Breast epithelium (tissue), 4 donors: ENCODE data around the gene TANGO6. TPM values are rescaled to one million over a fixed set of nuclear protein-coding genes. Genes with fewer than 3 reads are reported as not detected.

Experiments used
- DNase-seq, 2 donors: peaks; one replicate each; pipeline ENCODE4 v3.0.0-alpha.2; 2019; ENCODE audit warnings: low spot score in 2 of 2
- H3K27ac ChIP-seq, 2 donors: fragments of 200-600 bp; sonication (generic) in 1 of 2; one replicate each; pipeline ENCODE4 v1.5.1; 2016 to 2019; ENCODE audit warnings: mild to moderate bottlenecking in 1 of 2
- H3K27me3 ChIP-seq, 2 donors: fragments of 200-600 bp; sonication (generic) in 1 of 2; one replicate each; pipeline versions ENCODE4 v1.5.1 to v1.6.0; 2017 to 2019; ENCODE audit warnings: control low read depth in 1 of 2, mild to moderate bottlenecking in 1 of 2
- H3K36me3 ChIP-seq: fragments of 200-600 bp; one replicate; pipeline ENCODE4 v1.5.1; 2019
- H3K4me1 ChIP-seq, 2 donors: fragments of 200-600 bp; sonication (generic); one replicate each; pipeline ENCODE4 v1.5.1; 2016 to 2019; ENCODE audit warnings: control low read depth in 1 of 2
- H3K4me3 ChIP-seq, 3 donors: fragments of 200-600 bp; sonication (generic); 1 replicate in 2 of 3; 2 replicates in 1 of 3; pipeline ENCODE4 v1.5.1; 2016 to 2019; ENCODE audit warnings: mild to moderate bottlenecking in 3 of 3, moderate library complexity in 2 of 3
- H3K9me3 ChIP-seq, 2 donors: fragments of 200-600 bp; sonication (generic) in 1 of 2; one replicate each; pipeline ENCODE4 v1.5.1; 2016 to 2019; ENCODE audit warnings: control low read depth in 1 of 2
- CTCF ChIP-seq, 3 donors: fragments of 450-650 bp; IDR thresholded peaks; one replicate each; pipeline ENCODE4 v1.5.1; 2016 to 2017; ENCODE audit warnings: antibody characterized with exemption in 3 of 3, mild to moderate bottlenecking in 3 of 3, moderate library complexity in 3 of 3
- POLR2A ChIP-seq: fragments of 450-650 bp; IDR thresholded peaks from one replicate; pipeline ENCODE4 v1.6.1; 2016; ENCODE audit warnings: antibody characterized with exemption, mild to moderate bottlenecking, moderate library complexity
- POLR2AphosphoS5 ChIP-seq, 3 donors: sonication (generic); formaldehyde crosslinking; IDR thresholded peaks; one replicate each; pipeline ENCODE4 v1.6.1; 2017; ENCODE audit warnings: antibody characterized with exemption in 3 of 3
- intact Hi-C: fragments of 100-400 bp; cut with DNase I; formaldehyde crosslinking; loops from one replicate; pipeline ENCODE4 v1.15.1; 2023; ENCODE audit warnings: low total_unique reads
- total RNA-seq, 3 donors: library from RNA; depleted of rRNA; stranded (reverse); fragments of >200 nt; gene quantifications; one replicate each; pipeline ENCODE4 v1.1.0, GENCODE V29; 2016

TANGO6 gene
- total RNA-seq, 3 donors from 2014 or later, result 13.4 to 26.1 (median 24.6) TPM

GRCh38 chr16:68898026-68898425 is 54.7 kb downstream of the TANGO6 start:
- Histone ChIP-seq H3K4me1 (no peaks in the 10 kb centered on the region), H3K27ac (no peak overlapping the region), H3K36me3 (no peaks in the 10 kb centered on the region), H3K4me3 (no peak overlapping the region), H3K27me3 (no peaks in the 10 kb centered on the region), H3K9me3 (no peaks in the 10 kb centered on the region)
- no peak for DNase-seq
- TF ChIP-seq POLR2A (no peak), POLR2AphosphoS5 (IDR thresholded peaks at IDR 0.05) (no peak), CTCF (IDR thresholded peaks at IDR 0.05) (no peak)
- intact Hi-C loops, result no loop called here

DNA sequence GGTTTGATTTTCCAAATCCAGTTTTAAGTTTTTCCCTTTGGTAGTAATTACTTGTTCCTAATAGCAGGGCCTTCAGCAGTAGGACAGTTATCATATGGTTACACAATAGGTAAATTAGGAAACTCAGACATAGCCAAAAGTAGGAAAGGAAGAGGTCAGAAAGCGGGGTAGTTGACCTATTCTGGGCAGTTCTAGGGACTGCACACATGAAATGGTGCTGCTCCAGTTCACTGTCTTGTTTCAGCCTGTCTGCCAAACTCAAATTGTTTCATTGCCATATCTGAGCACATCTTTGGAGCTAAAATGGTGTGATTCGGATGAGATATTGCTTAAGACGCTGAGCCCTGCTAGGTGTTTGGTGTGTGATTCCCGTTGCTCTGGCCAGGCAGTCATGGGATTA is 56.7 kb downstream of the TANGO6 start:
- DNase-seq, result no peak
- H3K27ac ChIP-seq, result no peak overlapping the region
- no peaks in the 10 kb centered on the region for H3K9me3 ChIP-seq
- intact Hi-C loops, result no loop called here
- H3K4me3 ChIP-seq, result no peak overlapping the region
- TF ChIP-seq POLR2AphosphoS5 (IDR thresholded peaks at IDR 0.05) (peak in 1 of 3 donors; percentile 31), CTCF (IDR thresholded peaks at IDR 0.05) (no peak), POLR2A (no peak)
- no peaks in the 10 kb centered on the region for H3K4me1 ChIP-seq
- no peaks in the 10 kb centered on the region for H3K36me3 ChIP-seq
- no peaks in the 10 kb centered on the region for H3K27me3 ChIP-seq

GRCh38 chr16:68902003-68902968 is 59.0 kb downstream of the TANGO6 start:
- no peaks in the 10 kb centered on the region for H3K4me1 ChIP-seq
- no peaks in the 10 kb centered on the region for H3K9me3 ChIP-seq
- peak in 1 of 2 donors; percentile 31 for DNase-seq
- no peak overlapping the region for H3K27ac ChIP-seq
- H3K27me3 ChIP-seq, result no peaks in the 10 kb centered on the region
- H3K36me3 ChIP-seq, result no peaks in the 10 kb centered on the region
- H3K4me3 ChIP-seq, result no peak overlapping the region
- intact Hi-C loops, result no loop called here
- TF ChIP-seq POLR2AphosphoS5 (IDR thresholded peaks at IDR 0.05) (no peak), CTCF (IDR thresholded peaks at IDR 0.05) (peak in 2 of 3 donors; percentile 60 to 69)

DNA sequence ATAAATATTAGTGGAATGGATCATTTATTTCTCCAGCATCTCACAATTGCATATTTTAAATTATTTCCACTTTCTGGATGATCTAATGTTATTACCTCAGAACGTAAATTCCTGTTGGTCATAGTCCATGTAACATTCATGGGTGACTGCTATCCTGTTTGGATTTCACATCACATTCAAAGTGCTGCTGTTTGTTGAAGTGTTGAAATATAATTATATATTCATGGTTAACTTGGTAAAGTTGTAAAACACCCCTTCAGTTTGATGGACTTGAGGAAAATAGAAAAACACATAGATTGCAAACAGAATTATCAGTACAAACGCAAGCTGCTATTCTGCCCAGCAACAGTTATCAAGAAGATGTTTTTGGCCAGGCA is 59.6 kb downstream of the TANGO6 start:
- TF ChIP-seq POLR2A, result no peak
- no peak for TF ChIP-seq POLR2AphosphoS5 (IDR thresholded peaks at IDR 0.05)
- TF ChIP-seq CTCF (IDR thresholded peaks at IDR 0.05), result no peak
- Histone ChIP-seq H3K36me3 (no peaks in the 10 kb centered on the region), H3K4me1 (no peaks in the 10 kb centered on the region), H3K4me3 (no peak overlapping the region), H3K9me3 (no peaks in the 10 kb centered on the region), H3K27ac (no peak overlapping the region), H3K27me3 (no peaks in the 10 kb centered on the region)
- DNase-seq, result no peak
- intact Hi-C loops, result no loop called here

GRCh38 chr16:68907297-68907696 is 64.0 kb downstream of the TANGO6 start:
- no peak for TF ChIP-seq POLR2AphosphoS5 (IDR thresholded peaks at IDR 0.05)
- TF ChIP-seq POLR2A, result no peak
- TF ChIP-seq CTCF (IDR thresholded peaks at IDR 0.05), result no peak
- Histone ChIP-seq H3K4me1 (no peaks in the 10 kb centered on the region), H3K27ac (peak overlapping the region in 1 of 2 donors; percentile 13), H3K36me3 (no peaks in the 10 kb centered on the region), H3K27me3 (no peaks in the 10 kb centered on the region), H3K9me3 (no peaks in the 10 kb centered on the region), H3K4me3 (no peak overlapping the region)
- intact Hi-C loops, result no loop called here
- DNase-seq, result peak in 1 of 2 donors; percentile 37
